HG03432 (cell line): ENCODE results near the gene CHRD.

Experiments
- ATAC-seq: cut with Tn5 transposase; IDR thresholded peaks from one replicate; pipeline ENCODE4 v1.9.1; 2021; ENCODE audit warnings: mild to moderate bottlenecking, moderate library complexity; ENCODE audit not compliant: unreplicated experiment

Gene CHRD

GRCh38 chr3:184360929-184361531 is 18.8 kb upstream of the CHRD start:
- no peak for ATAC-seq

- peak; percentile 45 for ATAC-seq
Measured at GRCh38 chr3:184361532-184361931, 18.3 kb upstream of the CHRD start, which contains the start of the genes CLCN2 and POLR2H. Gene CLCN2 (minus strand): TSS chr3:184361605. CDS start chr3:184361479, 126 bp downstream. Gene POLR2H (plus strand): TSS chr3:184361710. CDS start chr3:184363493, 1,783 bp downstream.

- ATAC-seq: peak; percentile 8
Measured at GRCh38 chr3:184361932-184362667, 17.8 kb upstream of the CHRD start.

- peak; percentile 85 for ATAC-seq
Measured at GRCh38 chr3:184362668-184363546, 16.9 kb upstream of the CHRD start.

- ATAC-seq: no peak
Measured at GRCh38 chr3:184366619-184367289, 13.1 kb upstream of the CHRD start.

- ATAC-seq: no peak
Measured at GRCh38 chr3:184368116-184368515, 11.7 kb upstream of the CHRD start.

DNA sequence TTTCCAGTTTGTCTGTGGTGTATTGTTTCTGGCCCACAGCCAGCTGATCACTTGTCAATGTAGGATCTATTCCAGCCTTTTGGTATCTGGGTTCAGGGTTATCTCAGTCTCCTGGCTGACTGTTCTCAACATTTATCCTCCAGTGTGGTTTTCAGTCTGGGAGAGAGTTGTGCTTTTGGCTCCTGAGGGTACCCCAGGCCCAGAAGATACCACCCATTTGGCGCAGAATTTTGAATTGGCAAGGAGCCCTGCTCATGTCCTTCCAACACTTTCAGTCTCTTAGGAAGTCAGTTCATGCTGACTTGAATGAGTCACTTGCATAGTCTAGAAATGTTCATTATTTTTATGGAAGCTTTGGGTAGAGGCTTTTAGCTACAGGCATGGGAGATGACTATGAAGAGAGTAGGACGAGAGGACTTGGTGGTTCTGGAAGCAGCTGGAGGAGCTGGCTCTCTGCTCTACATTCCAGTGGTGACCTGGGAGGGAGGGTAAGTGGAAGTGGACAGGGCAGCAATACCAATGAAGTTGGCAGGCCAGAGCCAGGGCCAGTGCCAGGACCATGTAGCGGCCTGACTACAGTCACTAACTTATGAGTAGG is 11.2 kb upstream of the CHRD start:
- no peak for ATAC-seq

DNA sequence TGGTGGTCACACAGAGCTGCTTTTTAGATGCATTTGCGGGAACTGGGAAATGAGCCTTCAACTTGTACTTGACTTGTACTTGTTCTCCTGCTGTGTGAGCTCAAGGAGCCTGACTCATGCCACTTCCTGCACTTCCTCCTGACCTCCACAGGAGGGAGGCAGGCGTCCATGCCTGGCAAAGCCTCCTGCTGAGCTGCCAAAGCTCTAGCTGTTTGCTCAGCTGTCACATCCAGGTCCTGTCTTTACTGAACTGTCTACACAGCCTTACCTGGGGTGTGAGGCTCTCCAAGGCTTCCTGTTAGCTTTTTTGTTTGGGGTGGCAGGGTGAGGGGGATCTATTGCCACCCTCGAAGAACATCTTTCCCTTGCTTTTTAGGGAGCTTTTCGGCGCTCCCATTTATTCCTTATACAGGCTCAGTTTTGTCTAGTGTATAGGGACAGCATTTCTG is 8.3 kb upstream of the CHRD start:
- ATAC-seq: peak; percentile 74

GRCh38 chr3:184372296-184372821 is 7.5 kb upstream of the CHRD start:
- ATAC-seq: no peak

DNA sequence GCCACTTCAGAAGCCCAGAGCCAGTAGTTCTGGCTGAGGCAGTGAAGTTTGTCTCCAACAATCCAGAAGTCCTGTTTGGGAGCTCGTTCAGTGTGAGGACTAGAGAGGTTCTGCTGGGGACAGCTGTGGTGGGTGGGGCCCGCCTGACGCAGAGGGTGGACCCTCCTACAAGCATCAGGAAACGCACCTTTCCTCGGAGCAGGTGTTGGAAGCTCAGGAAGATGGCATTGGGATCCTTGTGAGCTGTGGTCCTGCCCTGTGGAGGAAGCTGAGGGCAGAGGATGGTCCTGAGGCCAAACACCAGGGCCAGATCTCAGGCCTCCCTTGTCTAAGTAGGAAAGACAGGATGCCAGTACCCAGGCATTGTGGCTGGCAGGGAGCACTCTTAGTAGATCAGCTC is 6.9 kb upstream of the CHRD start:
- no peak for ATAC-seq

DNA sequence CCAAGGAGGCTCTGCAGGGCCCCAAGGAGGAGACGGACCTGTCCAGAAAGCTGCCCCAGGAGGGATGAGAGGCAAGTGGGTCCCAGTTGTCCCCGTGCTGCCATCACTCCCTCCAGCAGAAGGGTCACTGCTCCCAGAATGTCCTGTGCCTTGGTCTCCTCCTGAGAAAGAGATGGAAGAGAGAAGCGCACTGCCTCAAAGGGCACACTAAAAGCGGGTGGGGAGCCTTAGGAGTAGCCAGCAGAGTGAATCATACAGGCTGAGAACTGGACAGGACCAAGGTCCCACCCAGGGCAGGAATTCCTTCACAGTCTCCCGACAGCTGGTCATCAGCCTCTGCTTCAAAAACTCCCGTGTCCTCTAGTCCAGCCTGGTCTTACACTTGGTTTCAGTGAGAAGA is 6.4 kb upstream of the CHRD start:
- no peak for ATAC-seq

GRCh38 chr3:184375747-184376461 is 4.0 kb upstream of the CHRD start:
- ATAC-seq: no peak

DNA sequence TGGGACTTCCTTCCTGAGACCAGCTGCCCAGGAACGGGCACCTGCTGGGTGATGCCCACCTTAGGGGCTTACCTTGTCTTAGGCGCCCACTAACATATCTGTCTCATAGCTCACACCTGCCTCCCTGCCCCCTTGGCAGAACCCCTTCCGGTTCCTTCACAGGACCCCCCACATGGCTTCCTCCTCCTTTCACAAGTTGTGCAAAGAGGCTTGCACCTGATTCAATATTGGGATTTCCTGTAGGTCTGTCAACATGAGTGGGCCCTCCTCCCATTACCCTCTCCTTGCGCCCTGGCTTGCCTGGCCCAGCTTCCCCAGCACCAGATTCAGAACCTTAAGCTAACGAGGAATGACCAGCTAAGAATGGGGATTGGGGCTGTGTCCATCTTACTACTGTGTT is 2.5 kb upstream of the CHRD start:
- no peak for ATAC-seq

DNA sequence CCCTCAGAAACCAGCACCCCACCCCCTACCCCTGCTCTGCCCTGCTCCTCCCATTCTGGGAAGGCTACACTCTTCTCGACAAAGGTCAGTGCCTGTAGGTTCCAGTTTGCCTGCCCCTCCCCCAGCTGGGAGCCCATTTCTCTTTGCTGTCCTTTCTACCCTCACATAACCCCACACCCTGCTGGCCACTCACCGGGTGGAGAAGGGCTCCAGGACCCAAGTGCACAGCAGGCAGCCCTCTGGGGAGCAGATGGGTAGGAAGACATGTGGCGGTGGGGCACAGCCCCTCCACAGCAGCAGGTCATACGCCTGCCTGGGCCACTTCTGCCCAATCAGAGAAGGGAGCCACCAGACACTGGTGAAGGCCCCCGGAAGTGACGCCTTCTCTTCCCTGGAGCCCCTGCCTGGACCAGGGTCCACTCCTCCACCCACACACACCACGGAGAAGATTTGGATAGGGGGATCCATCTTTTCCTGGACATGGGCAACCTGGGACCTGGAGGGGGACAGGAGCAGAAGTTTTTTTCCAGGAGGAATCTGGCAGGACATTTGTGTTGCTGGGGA is 1.9 kb upstream of the CHRD start, which contains the start of gene THPO:
Gene THPO (minus strand): TSS at position 326 of the 564 bp plus-strand sequence. CDS start 1,948 bp downstream, outside the sequence.
- no peak for ATAC-seq

DNA sequence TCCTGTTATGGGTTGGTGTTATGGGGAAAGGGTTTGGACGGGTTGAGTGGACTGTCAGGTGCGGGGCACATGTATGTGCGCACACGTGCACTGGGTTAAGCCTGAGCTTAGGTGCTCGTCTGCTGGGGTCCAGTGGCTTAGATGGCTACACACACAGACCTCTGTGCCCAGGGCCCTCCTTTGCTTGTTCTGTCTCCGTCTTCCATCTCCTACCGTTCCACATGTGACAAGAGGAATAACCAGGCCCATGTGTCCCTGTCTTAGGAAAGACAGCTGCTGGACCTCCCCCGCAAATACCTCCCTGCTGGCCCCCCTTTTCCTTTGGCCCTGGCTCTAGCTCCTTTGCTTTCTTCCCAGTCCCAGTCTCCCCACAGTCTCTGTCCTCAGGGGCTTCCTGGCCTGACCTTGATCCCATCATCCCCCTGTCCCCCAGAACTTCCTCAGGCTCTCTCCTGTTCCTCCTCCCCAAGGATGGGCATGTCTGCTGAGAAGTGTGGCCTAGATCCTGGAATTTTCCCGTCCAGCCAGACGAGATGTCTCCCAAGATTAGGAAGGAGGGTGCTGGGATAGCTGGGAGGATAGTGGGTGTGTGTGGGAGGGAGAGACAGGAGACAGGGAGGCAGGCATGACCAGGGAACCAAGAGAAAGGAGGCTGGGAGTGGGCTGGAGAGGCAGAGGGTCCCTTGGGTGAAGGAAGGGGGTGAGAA is 1.1 kb upstream of the CHRD start:
- no peak for ATAC-seq

- no peak for ATAC-seq
Measured at GRCh38 chr3:184380185-184380626, 352 bp downstream of the CHRD start.

- no peak for ATAC-seq
Measured at GRCh38 chr3:184380627-184381260, 890 bp downstream of the CHRD start.
